WTC11 (cell line): ENCODE measurements around the gene GRID2. TPM values are rescaled to one million over a fixed set of nuclear protein-coding genes. Genes with fewer than 3 reads are reported as not detected.

ENCODE experiments used
- ATAC-seq: fragments of 200-7000 bp; cut with Tn5 transposase; 2 replicates; pipeline ENCODE4 v1.10.0; 2021; ENCODE audit warnings: mild to moderate bottlenecking, moderate library complexity
- CTCF ChIA-PET: fragments of 300-600 bp; sonication (Branson Sonifier 250); formaldehyde crosslinking; loops from one replicate; lab custom pipeline; 2021; ENCODE audit warnings: antibody characterized with exemption; lab: Charles Lee
- POLR2A ChIA-PET: fragments of 350-600 bp; sonication (Branson Sonifier 250); formaldehyde crosslinking; loops from one replicate; lab custom pipeline; 2021; ENCODE audit warnings: antibody characterized with exemption; lab: Charles Lee
- DNase-seq: peaks from one replicate; pipeline ENCODE4 v3.0.0; 2021; ENCODE audit warnings: low spot score
- H3K27ac Mint-ChIP-seq: 2 replicates; pipeline ENCODE4 v1.8.0; 2021; ENCODE audit warnings: mixed read lengths
- H3K27me3 Mint-ChIP-seq: 2 replicates; pipeline ENCODE4 v1.8.0; 2021; ENCODE audit warnings: low read depth, mild to moderate bottlenecking, moderate library complexity, mixed read lengths
- H3K36me3 Mint-ChIP-seq: 2 replicates; pipeline ENCODE4 v1.8.0; 2021; ENCODE audit warnings: mixed read lengths
- H3K4me1 Mint-ChIP-seq: 2 replicates; pipeline ENCODE4 v1.8.0; 2022; ENCODE audit warnings: mixed read lengths
- H3K4me3 Mint-ChIP-seq: 2 replicates; pipeline ENCODE4 v1.8.0; 2021; ENCODE audit warnings: mild to moderate bottlenecking, moderate library complexity, mixed read lengths
- H3K9me3 Mint-ChIP-seq: 2 replicates; pipeline ENCODE4 v1.8.0; 2021; ENCODE audit warnings: mixed read lengths
- ATF6 ChIP-seq: sonication (generic); formaldehyde crosslinking; IDR thresholded peaks from 2 replicates; pipeline ENCODE4 v1.8.1; 2023; ENCODE audit warnings: mild to moderate bottlenecking, missing genetic modification reagents
- CBFB ChIP-seq: sonication (generic); formaldehyde crosslinking; IDR thresholded peaks from 2 replicates; pipeline ENCODE4 v1.8.1; 2022; ENCODE audit warnings: mild to moderate bottlenecking, low read depth, missing genetic modification reagents
- CTCF ChIP-seq: fragments of 200-600 bp; IDR thresholded peaks from 2 replicates; pipeline ENCODE4 v1.8.0; 2022; ENCODE audit warnings: antibody characterized with exemption
- E2F5 ChIP-seq: sonication (generic); formaldehyde crosslinking; IDR thresholded peaks from 2 replicates; pipeline ENCODE4 v1.8.1; 2022; ENCODE audit warnings: mild to moderate bottlenecking, moderate library complexity, missing genetic modification reagents
- ELF4 ChIP-seq: sonication (generic); formaldehyde crosslinking; IDR thresholded peaks from 2 replicates; pipeline ENCODE4 v1.8.1; 2022; ENCODE audit warnings: low read depth, mild to moderate bottlenecking, moderate library complexity, missing genetic modification reagents
- ESRRA ChIP-seq: sonication (generic); formaldehyde crosslinking; IDR thresholded peaks from 2 replicates; pipeline ENCODE4 v1.8.1; 2022; ENCODE audit warnings: mild to moderate bottlenecking, missing genetic modification reagents, borderline replicate concordance
- ETV6 ChIP-seq: sonication (generic); formaldehyde crosslinking; IDR thresholded peaks from 2 replicates; pipeline ENCODE4 v1.8.1; 2022; ENCODE audit warnings: mild to moderate bottlenecking, missing genetic modification reagents
- NFATC4 ChIP-seq: fragments of 250-450 bp; sonication (Bioruptor Pico); IDR thresholded peaks from 2 replicates; pipeline ENCODE4 v1.9.0; 2021; ENCODE audit warnings: mild to moderate bottlenecking
- NFYB ChIP-seq: sonication (generic); formaldehyde crosslinking; conservative IDR thresholded peaks from 2 replicates; pipeline ENCODE4 v1.8.0; 2022; ENCODE audit warnings: low read depth, missing genetic modification reagents
- NR1H2 ChIP-seq: sonication (generic); formaldehyde crosslinking; IDR thresholded peaks from 2 replicates; pipeline ENCODE4 v1.9.0; 2021; ENCODE audit warnings: mild to moderate bottlenecking, moderate library complexity, missing genetic modification reagents
- PRRX2 ChIP-seq: fragments of 250-450 bp; sonication (Bioruptor Pico); IDR thresholded peaks from 2 replicates; pipeline ENCODE4 v1.8.0; 2021; ENCODE audit warnings: mild to moderate bottlenecking
- RORB ChIP-seq: fragments of 250-450 bp; sonication (Bioruptor Pico); IDR thresholded peaks from 2 replicates; pipeline ENCODE4 v1.9.0; 2021; ENCODE audit warnings: mild to moderate bottlenecking
- SOX15 ChIP-seq: fragments of 250-450 bp; sonication (Bioruptor Pico); IDR thresholded peaks from 2 replicates; pipeline ENCODE4 v1.9.0; 2021; ENCODE audit warnings: mild to moderate bottlenecking
- TEAD1 ChIP-seq: sonication (generic); formaldehyde crosslinking; IDR thresholded peaks from 2 replicates; pipeline ENCODE4 v1.8.0; 2022; ENCODE audit warnings: mild to moderate bottlenecking, missing genetic modification reagents
- ZNF121 ChIP-seq: sonication (generic); formaldehyde crosslinking; IDR thresholded peaks from 2 replicates; pipeline ENCODE4 v1.8.0; 2023; ENCODE audit warnings: missing genetic modification reagents
- ZNF138 ChIP-seq: sonication (generic); formaldehyde crosslinking; conservative IDR thresholded peaks from 2 replicates; pipeline ENCODE4 v1.8.1; 2022; ENCODE audit warnings: mild to moderate bottlenecking, moderate library complexity, missing genetic modification reagents
- ZNF219 ChIP-seq: sonication (generic); formaldehyde crosslinking; IDR thresholded peaks from 2 replicates; pipeline ENCODE4 v1.8.0; 2023; ENCODE audit warnings: missing genetic modification reagents, mild to moderate bottlenecking, borderline replicate concordance
- ZNF396 ChIP-seq: fragments of 250-450 bp; sonication (Bioruptor Pico); IDR thresholded peaks from 2 replicates; pipeline ENCODE4 v1.8.0; 2021; ENCODE audit warnings: mild to moderate bottlenecking, moderate library complexity, borderline replicate concordance
- ZNF532 ChIP-seq: fragments of 250-450 bp; sonication (Bioruptor Pico); IDR thresholded peaks from 2 replicates; pipeline ENCODE4 v1.9.0; 2021; ENCODE audit warnings: mild to moderate bottlenecking, borderline replicate concordance
- total RNA-seq: library from RNA; stranded (reverse); gene quantifications from 3 replicates; pipeline ENCODE4 v1.2.3, GENCODE V29; 2021
- TF ChIP-seq, protein P1 (sequence below): sonication (generic); formaldehyde crosslinking; IDR thresholded peaks from 2 replicates; pipeline ENCODE4 v1.8.1; 2023; ENCODE audit warnings: mild to moderate bottlenecking, missing genetic modification reagents, moderate library complexity

The GRID2 gene
- total RNA-seq, 1 experiment from 2014 or later: 26.8 TPM

GRCh38 chr4:93605163-93605562, 1301.4 kb downstream of the GRID2 start:
- Mint-ChIP-seq H3K4me3 (no peak overlapping the region), H3K27ac (no peak overlapping the region), H3K4me1 (no peaks in the 10 kb centered on the region), H3K36me3 (peaks cover 21% of the 10 kb centered on the region), H3K9me3 (peaks cover 31% of the 10 kb centered on the region)
- DNase-seq: no peak
- CTCF ChIA-PET: no interaction called here
- POLR2A ChIA-PET: no interaction called here
- TF ChIP-seq ZNF396 (CRISPR knock-in tag): no peak
- TF ChIP-seq PRRX2: no peak
- TF ChIP-seq NFYB (CRISPR knock-in tag): no peak
- TF ChIP-seq SOX15: no peak
- no peak for TF ChIP-seq ZNF138 (CRISPR knock-in tag)
- no peak for TF ChIP-seq RORB (CRISPR knock-in tag)
- TF ChIP-seq NFATC4 (CRISPR knock-in tag): no peak
- TF ChIP-seq, protein P1, sequence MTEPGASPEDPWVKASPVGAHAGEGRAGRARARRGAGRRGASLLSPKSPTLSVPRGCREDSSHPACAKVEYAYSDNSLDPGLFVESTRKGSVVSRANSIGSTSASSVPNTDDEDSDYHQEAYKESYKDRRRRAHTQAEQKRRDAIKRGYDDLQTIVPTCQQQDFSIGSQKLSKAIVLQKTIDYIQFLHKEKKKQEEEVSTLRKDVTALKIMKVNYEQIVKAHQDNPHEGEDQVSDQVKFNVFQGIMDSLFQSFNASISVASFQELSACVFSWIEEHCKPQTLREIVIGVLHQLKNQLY: no peak
- no peak for TF ChIP-seq ZNF121 (CRISPR knock-in tag)
- TF ChIP-seq CTCF: no peak
- TF ChIP-seq ESRRA (CRISPR knock-in tag): no peak
- no peak for TF ChIP-seq ETV6
- TF ChIP-seq CBFB (CRISPR knock-in tag): no peak
- TF ChIP-seq ZNF532: no peak
- no peak for TF ChIP-seq TEAD1 (CRISPR knock-in tag)
- no peak for TF ChIP-seq NR1H2 (CRISPR knock-in tag)
- no peak for TF ChIP-seq ZNF219 (CRISPR knock-in tag)
- no peak for TF ChIP-seq E2F5 (CRISPR knock-in tag)
- TF ChIP-seq, all 79 proteins: peak for 0
- H3K27me3 Mint-ChIP-seq: no peaks in the 10 kb centered on the region
- ATAC-seq: no peak

DNA sequence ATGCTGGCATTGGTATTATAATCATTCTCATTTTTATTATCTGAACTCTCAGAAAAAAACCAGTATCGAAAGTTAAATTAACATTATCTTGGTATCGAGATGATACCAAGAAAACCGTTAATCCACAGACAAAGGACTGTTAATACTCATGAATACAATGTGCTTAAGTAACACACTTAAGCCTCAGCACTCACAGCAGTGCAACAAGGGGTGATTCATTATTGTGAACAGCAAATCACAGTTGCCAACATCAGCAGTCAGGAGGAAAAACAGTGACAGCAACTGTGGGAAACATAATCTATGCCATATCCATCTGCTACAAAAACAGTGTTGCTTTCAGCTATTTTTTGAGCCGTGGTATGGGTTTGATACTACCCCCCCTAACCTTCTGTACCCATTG, 1313.8 kb downstream of the GRID2 start:
- no peak for TF ChIP-seq ATF6 (CRISPR knock-in tag)
- TF ChIP-seq ELF4 (CRISPR knock-in tag): no peak
- CTCF ChIA-PET: no interaction called here
- Mint-ChIP-seq H3K4me1 (peaks cover 4% of the 10 kb centered on the region; the same call in 1 of the 2 replicates), H3K36me3 (peaks cover 2% of the 10 kb centered on the region; the same call in 1 of the 2 replicates), H3K9me3 (no peaks in the 10 kb centered on the region), H3K4me3 (no peak overlapping the region), H3K27ac (no peak overlapping the region), H3K27me3 (no peaks in the 10 kb centered on the region)
- ATAC-seq (no peak), DNase-seq (no peak)
- POLR2A ChIA-PET: no interaction called here
